SK-N-SH (cell line): ENCODE results near the gene PIGX.
A peak's percentile ranks its signal among the peaks of the same experiment; 100 is the strongest.

ENCODE experiments used
- CTCF ChIP-seq: fragments of 200-600 bp; sonication (generic); IDR thresholded peaks from 2 replicates; pipeline ENCODE4 v1.6.1; 2017; ENCODE audit warnings: antibody characterized with exemption, mild to moderate bottlenecking, moderate library complexity
- MXI1 ChIP-seq: IDR thresholded peaks from 2 replicates; pipeline ENCODE4 v1.6.1; 2012; ENCODE audit warnings: mild to moderate bottlenecking, low read depth, low read length, improper control_type of control experiment
- NFIC ChIP-seq: IDR thresholded peaks from 2 replicates; pipeline ENCODE4 v1.4.0; 2012; ENCODE audit warnings: borderline replicate concordance
- POLR2AphosphoS5 ChIP-seq: IDR thresholded peaks from 2 replicates; pipeline ENCODE4 v1.6.1; 2012; ENCODE audit warnings: low read depth, low read length
- RCOR1 ChIP-seq: fragments of 150-350 bp; IDR thresholded peaks from 2 replicates; pipeline ENCODE4 v1.6.1; 2017; ENCODE audit warnings: antibody characterized with exemption, low read length
- REST ChIP-seq: IDR thresholded peaks from 2 replicates; pipeline ENCODE4 v1.6.1; 2012; ENCODE audit warnings: mild to moderate bottlenecking, low read depth, low read length, moderate library complexity
- TCF12 ChIP-seq: IDR thresholded peaks from 2 replicates; pipeline ENCODE4 v1.4.0; 2012
- ZBTB33 ChIP-seq: IDR thresholded peaks from 2 replicates; pipeline ENCODE4 v1.4.0; 2012; ENCODE audit warnings: low read depth, borderline replicate concordance

GRCh38 chr3:196712514-196713413, 587 bp downstream of the PIGX start:
- TF ChIP-seq CTCF (no peak), RCOR1 (no peak), POLR2AphosphoS5 (no peak), NFIC (no peak), TCF12 (no peak), ZBTB33 (0 out of 2 replicates have a peak, but pooled peaks have one; percentile 5), MXI1 (no peak), REST (no peak)
